Adrenal gland (tissue), 12 donors: Measurements from ENCODE around the gene SAP30BP. TPM values are rescaled to one million over a fixed set of nuclear protein-coding genes. Genes with fewer than 3 reads are reported as not detected.

ENCODE experiments used
- DNase-seq, 7 donors: peaks; one replicate each; pipeline ENCODE4 v3.0.0-alpha.2; 2019 to 2020
- H3K27ac ChIP-seq, 5 donors: fragments of 200-600 bp; sonication (generic) in 4 of 5; 1 replicate in 3 of 5; 2 replicates in 2 of 5; pipeline versions ENCODE4 v1.5.1 to v1.8.0; 2016 to 2020; ENCODE audit warnings: mild to moderate bottlenecking in 1 of 5
- H3K27me3 ChIP-seq: fragments of 200-600 bp; 2 replicates; pipeline ENCODE4 v1.8.0; 2021
- H3K36me3 ChIP-seq, 2 donors: fragments of 200-600 bp; replicated peaks in 1 of 2; 1 replicate in 1 of 2; 2 replicates in 1 of 2; pipeline versions ENCODE4 v1.5.1 to v1.8.0; 2018 to 2022
- H3K4me1 ChIP-seq, 2 donors: fragments of 200-600 bp; replicated peaks in 1 of 2; 1 replicate in 1 of 2; 2 replicates in 1 of 2; pipeline versions ENCODE4 v1.5.1 to v1.8.0; 2018 to 2021
- H3K4me3 ChIP-seq, 4 donors: fragments of 200-600 bp; sonication (generic) in 3 of 4; one replicate each; pipeline ENCODE4 v1.5.1; 2016 to 2018
- H3K9me3 ChIP-seq, 3 donors: fragments of 200-600 bp; sonication (generic) in 1 of 3; replicated peaks in 1 of 3; 1 replicate in 2 of 3; 2 replicates in 1 of 3; pipeline versions ENCODE4 v1.5.1 to v1.8.0; 2016 to 2021
- POLR2A ChIP-seq, 2 donors: fragments of 450-650 bp; IDR thresholded peaks; one replicate each; pipeline ENCODE4 v1.6.1; 2017; ENCODE audit warnings: antibody characterized with exemption in 2 of 2, mild to moderate bottlenecking in 2 of 2, moderate library complexity in 1 of 2
- WGBS, 4 donors: extraction: QIAGEN DNeasy Blood & Tissue Kit in 2 of 4; methylation state at CpG; one replicate each; pipeline versions ENCODE4 v1.1.5 to v1.1.7; 2013 to 2017; 5-methylcytosine and 5-hydroxymethylcytosine counted together
- intact Hi-C, 2 donors: fragments of 100-400 bp; cut with DNase I; formaldehyde crosslinking; loops; one replicate each; pipeline versions ENCODE4 v1.14.1 to v1.15.0; 2022 to 2023
- polyA plus RNA-seq, 3 donors: library from polyadenylated mRNA; stranded (reverse); fragments of 200-250 nt in 2 of 3; fragments of 350-450 nt in 1 of 3; fragmentation: Illumina TruSeq in 1 of 3; extraction: RNeasy Lipid Tissue Mini Kit (QIAGEN cat#74804) in 1 of 3; gene quantifications; one replicate each; pipeline ENCODE4 v1.2.3, GENCODE V29; 2013 to 2014
- total RNA-seq, 9 donors: library from RNA; depleted of rRNA in 4 of 9; stranded (reverse); fragments of >200 nt in 4 of 9; fragments of 120-200 nt in 1 of 9; fragmentation: NEBNext Ultra II Directional in 1 of 9; extraction: Animal tissue kit (Norgen Biotek cat#: 25700) in 1 of 9; gene quantifications; one replicate each; pipeline versions ENCODE4 v1.1.0 to v1.2.4, GENCODE V29; 2013 to 2023
- TF ChIP-seq, protein P1 (sequence below), 6 experiments: fragments of 450-650 bp in 4 of 6; fragments of 200-600 bp in 2 of 6; sonication (generic) in 1 of 6; IDR thresholded peaks; 1 replicate in 5 of 6; 2 replicates in 1 of 6; pipeline versions ENCODE4 v1.5.1 to v1.8.0; 2016 to 2021; ENCODE audit warnings: antibody characterized with exemption in 6 of 6, mild to moderate bottlenecking in 2 of 6, moderate library complexity in 1 of 6
- donor health status: healthy with polysubstance abuse.
- donor health status: Bipolar disorder and iron deficiency.
- donor health status: DM: yes; HTN: yes; CAD: no.
- donor health status: DM: no; HTN: no; CAD: no.
- donor health status: DM: no; HTN: no; CAD: no.
- donor health status: DM: yes; HTN: yes; CAD: no.

SAP30BP gene
- total and polyA plus RNA-seq, 12 donors: 45.3 to 130 (median 69.1) TPM

DNA sequence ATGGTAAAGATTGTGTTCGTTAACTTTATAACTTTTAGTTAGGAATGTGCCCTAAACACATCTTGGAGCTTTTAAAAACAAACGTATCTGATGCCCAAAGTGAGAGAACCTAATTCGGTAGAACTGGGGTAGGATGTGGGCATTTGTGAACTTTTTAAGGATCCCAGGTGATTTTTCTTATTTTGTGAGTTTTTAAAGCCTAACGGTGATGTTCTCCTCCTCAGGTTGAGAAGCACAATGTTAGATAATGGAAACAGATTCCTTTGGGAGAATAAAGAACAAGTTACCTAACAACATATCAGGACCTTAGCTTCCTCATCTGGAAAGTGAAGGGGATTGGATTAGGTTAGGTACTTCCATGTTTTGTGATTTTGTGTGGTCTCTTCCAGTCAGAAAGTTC is 687 bp downstream of the SAP30BP start:
- Histone ChIP-seq H3K9me3 (no peaks in the 10 kb centered on the region), H3K36me3 (peaks cover 0 to 40% of the 10 kb centered on the region in 2 donors), H3K27ac (peak overlapping the region in 3 of 5 donors; percentile 37 to 97 (median 58)), H3K4me3 (peak overlapping the region; percentile 5 to 96 (median 60)), H3K4me1 (peaks cover 18 to 22% of the 10 kb centered on the region in 2 donors), H3K27me3 (no peaks in the 10 kb centered on the region)
- intact Hi-C loops: no loop called here
- DNase-seq: no peak
- 5 to 11% (median 7%) methylated on average over 4 of the region's 4 CpGs for WGBS, 4 donors
- TF ChIP-seq, protein P1, sequence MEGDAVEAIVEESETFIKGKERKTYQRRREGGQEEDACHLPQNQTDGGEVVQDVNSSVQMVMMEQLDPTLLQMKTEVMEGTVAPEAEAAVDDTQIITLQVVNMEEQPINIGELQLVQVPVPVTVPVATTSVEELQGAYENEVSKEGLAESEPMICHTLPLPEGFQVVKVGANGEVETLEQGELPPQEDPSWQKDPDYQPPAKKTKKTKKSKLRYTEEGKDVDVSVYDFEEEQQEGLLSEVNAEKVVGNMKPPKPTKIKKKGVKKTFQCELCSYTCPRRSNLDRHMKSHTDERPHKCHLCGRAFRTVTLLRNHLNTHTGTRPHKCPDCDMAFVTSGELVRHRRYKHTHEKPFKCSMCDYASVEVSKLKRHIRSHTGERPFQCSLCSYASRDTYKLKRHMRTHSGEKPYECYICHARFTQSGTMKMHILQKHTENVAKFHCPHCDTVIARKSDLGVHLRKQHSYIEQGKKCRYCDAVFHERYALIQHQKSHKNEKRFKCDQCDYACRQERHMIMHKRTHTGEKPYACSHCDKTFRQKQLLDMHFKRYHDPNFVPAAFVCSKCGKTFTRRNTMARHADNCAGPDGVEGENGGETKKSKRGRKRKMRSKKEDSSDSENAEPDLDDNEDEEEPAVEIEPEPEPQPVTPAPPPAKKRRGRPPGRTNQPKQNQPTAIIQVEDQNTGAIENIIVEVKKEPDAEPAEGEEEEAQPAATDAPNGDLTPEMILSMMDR (IDR thresholded peaks at IDR 0.05): no peak

DNA sequence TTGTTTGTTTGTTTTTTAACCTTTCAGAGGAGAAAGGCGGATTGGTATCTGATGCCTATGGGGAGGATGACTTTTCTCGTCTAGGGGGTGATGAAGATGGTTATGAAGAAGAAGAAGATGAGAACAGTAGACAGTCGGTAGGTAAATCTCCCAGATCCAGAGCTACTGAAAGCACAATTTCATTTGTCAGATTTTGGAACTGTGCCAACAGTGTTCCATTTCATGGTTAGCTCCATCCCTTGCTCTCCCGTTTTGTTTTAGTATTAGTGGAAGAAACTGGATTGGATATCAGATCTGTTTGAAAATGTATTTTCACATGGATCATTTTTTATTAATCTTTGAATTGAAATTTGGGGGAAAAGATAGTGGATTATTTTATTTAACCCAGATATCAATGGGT is 1.4 kb downstream of the SAP30BP start:
- H3K36me3 ChIP-seq: peaks cover 0 to 46% of the 10 kb centered on the region in 2 donors
- intact Hi-C loops: no loop called here

DNA sequence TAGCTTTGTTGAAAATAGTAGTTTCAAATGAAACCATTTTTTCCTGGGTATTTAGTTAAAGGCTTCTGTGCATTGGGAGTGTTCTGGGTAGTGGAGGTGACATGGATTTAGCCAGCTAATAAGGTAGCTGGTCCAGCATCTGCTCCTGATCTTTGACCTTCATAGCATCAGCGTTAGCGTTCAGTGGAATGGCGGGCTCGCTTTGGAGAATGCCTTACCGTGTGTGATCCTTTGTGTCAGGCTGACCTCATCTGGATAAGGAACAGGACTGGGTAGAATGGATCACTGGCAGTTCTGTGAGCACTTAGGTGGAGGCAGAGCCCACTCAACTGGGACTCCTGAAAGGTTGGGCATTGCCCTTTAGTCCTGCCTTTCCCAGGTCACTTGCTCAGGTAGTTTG is 3.7 kb downstream of the SAP30BP start:
- WGBS, 4 donors: 55 to 97% (median 72%) methylated on average over 4 to 5 of the region's 5 CpGs

More for the DNA sequence above, 1.4 kb downstream of the SAP30BP start:
- DNase-seq: no peak
- no peaks in the 10 kb centered on the region for H3K27me3 ChIP-seq
- H3K4me1 ChIP-seq: peaks cover 18 to 22% of the 10 kb centered on the region in 2 donors
- H3K27ac ChIP-seq: no peak overlapping the region
- WGBS, 4 donors: 67 to 76% (median 73%) methylated on average over 4 of the region's 4 CpGs
- TF ChIP-seq POLR2A (IDR thresholded peaks at IDR 0.05): no peak
- TF ChIP-seq, protein P1 (IDR thresholded peaks at IDR 0.05): no peak
- H3K4me3 ChIP-seq: peak overlapping the region in 1 of 4 donors; percentile 96
- no peaks in the 10 kb centered on the region for H3K9me3 ChIP-seq

DNA sequence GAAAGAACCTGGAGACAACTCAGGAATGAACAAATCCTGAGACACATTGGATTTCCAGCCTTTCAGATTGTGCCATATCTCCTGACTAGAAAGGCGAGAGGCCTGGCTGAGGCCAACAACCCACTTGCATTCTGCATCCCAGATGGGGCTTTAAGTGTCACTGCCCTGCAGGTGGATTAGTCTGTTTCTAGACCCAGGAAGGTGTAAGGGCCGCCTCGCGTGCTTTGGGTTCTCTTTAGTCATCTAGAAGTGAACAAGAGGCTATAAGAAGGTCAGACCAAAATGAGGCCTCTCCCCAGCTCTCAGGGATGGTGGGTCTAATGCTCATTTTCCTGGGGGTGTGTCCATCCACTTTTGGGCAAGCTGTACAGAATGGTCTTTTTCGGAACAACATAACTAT is 4.9 kb downstream of the SAP30BP start:
- Histone ChIP-seq H3K27ac (no peak overlapping the region), H3K4me1 (peaks cover 9 to 12% of the 10 kb centered on the region in 2 donors), H3K4me3 (no peak overlapping the region), H3K27me3 (no peaks in the 10 kb centered on the region), H3K36me3 (peaks cover 0 to 58% of the 10 kb centered on the region in 2 donors), H3K9me3 (no peaks in the 10 kb centered on the region)
- TF ChIP-seq, protein P1 (IDR thresholded peaks at IDR 0.05): no peak
- TF ChIP-seq POLR2A (IDR thresholded peaks at IDR 0.05): no peak
- WGBS, 4 donors: 89 to 96% (median 91%) methylated on average over 5 of the region's 5 CpGs
- intact Hi-C loops: no loop called here
- DNase-seq: no peak

More for the DNA sequence above, 3.7 kb downstream of the SAP30BP start:
- no peaks in the 10 kb centered on the region for H3K9me3 ChIP-seq
- no peak overlapping the region for H3K27ac ChIP-seq
- H3K27me3 ChIP-seq: no peaks in the 10 kb centered on the region
- no peak overlapping the region for H3K4me3 ChIP-seq
- intact Hi-C loops: no loop called here
- H3K4me1 ChIP-seq: peaks cover 18 to 20% of the 10 kb centered on the region in 2 donors
- TF ChIP-seq, protein P1 (IDR thresholded peaks at IDR 0.05): no peak
- no peak for TF ChIP-seq POLR2A (IDR thresholded peaks at IDR 0.05)
- no peak for DNase-seq
- peaks cover 0 to 55% of the 10 kb centered on the region in 2 donors for H3K36me3 ChIP-seq
